CD14-positive monocyte (primary cell): Measurements from ENCODE around the gene SLCO1B3. TPM values are rescaled to one million over a fixed set of nuclear protein-coding genes. Genes with fewer than 3 reads are reported as not detected.

Experiments
- DNase-seq, 3 donors: peaks; one replicate each; pipeline ENCODE4 v3.0.0-alpha.2; 2011 to 2022
- H2AFZ ChIP-seq: 2 replicates; pipeline ENCODE4 v1.6.0; 2012; ENCODE audit warnings: mild to moderate bottlenecking, low read depth, low read length, inconsistent platforms; ENCODE audit not compliant: insufficient read depth, poor library complexity, severe bottlenecking
- H3K27ac ChIP-seq, 2 donors: 1 replicate in 1 of 2; 2 replicates in 1 of 2; pipeline ENCODE4 v1.5.1; 2012 to 2013; ENCODE audit warnings: low read length in 2 of 2, control low read depth in 1 of 2, inconsistent platforms in 1 of 2, low read depth in 1 of 2, mild to moderate bottlenecking in 1 of 2
- H3K27me3 ChIP-seq, 2 donors: one replicate each; pipeline versions ENCODE4 v1.6.0 to v1.6.1; 2011 to 2013; ENCODE audit warnings: low read length in 2 of 2; ENCODE audit not compliant: control insufficient read depth in 2 of 2, insufficient read depth in 2 of 2
- H3K36me3 ChIP-seq, 2 donors: replicated peaks in 1 of 2; 1 replicate in 1 of 2; 2 replicates in 1 of 2; pipeline versions ENCODE4 v1.5.1 to v1.6.1; 2012 to 2013; ENCODE audit warnings: low read length in 2 of 2, control low read depth in 1 of 2, inconsistent platforms in 1 of 2, mild to moderate bottlenecking in 1 of 2; ENCODE audit not compliant: insufficient read depth in 2 of 2, control insufficient read depth in 1 of 2
- H3K4me1 ChIP-seq, 2 donors: 1 replicate in 1 of 2; 2 replicates in 1 of 2; pipeline versions ENCODE4 v1.5.1 to v1.6.1; 2012 to 2013; ENCODE audit warnings: low read length in 2 of 2, control low read depth in 1 of 2, inconsistent platforms in 1 of 2, mild to moderate bottlenecking in 1 of 2, moderate library complexity in 1 of 2; ENCODE audit not compliant: insufficient read depth in 2 of 2, control insufficient read depth in 1 of 2
- H3K4me2 ChIP-seq: replicated peaks from 2 replicates; pipeline ENCODE3; 2012; ENCODE audit warnings: low read length, moderate library complexity, mild to moderate bottlenecking; ENCODE audit not compliant: poor library complexity, severe bottlenecking; ENCODE audit errors: extremely low read depth
- H3K4me3 ChIP-seq, 3 experiments: fragments of 200-600 bp in 1 of 3; sonication (generic) in 1 of 3; replicated peaks in 1 of 3; 1 replicate in 2 of 3; 2 replicates in 1 of 3; pipeline ENCODE4 v1.5.1; 2011 to 2013; ENCODE audit warnings: low read length in 3 of 3, mild to moderate bottlenecking in 3 of 3, control low read depth in 2 of 3, low read depth in 2 of 3, inconsistent platforms in 1 of 3, moderate library complexity in 1 of 3
- H3K79me2 ChIP-seq: 2 replicates; pipeline ENCODE4 v1.6.0; 2012; ENCODE audit warnings: mild to moderate bottlenecking, control low read depth, inconsistent platforms, low read length, moderate library complexity; ENCODE audit not compliant: insufficient read depth
- H3K9ac ChIP-seq: 2 replicates; pipeline ENCODE4 v1.6.0; 2017; ENCODE audit warnings: low read length, mild to moderate bottlenecking; ENCODE audit not compliant: insufficient read depth, poor library complexity, severe bottlenecking
- H3K9me3 ChIP-seq, 2 donors: replicated peaks in 1 of 2; 1 replicate in 1 of 2; 2 replicates in 1 of 2; pipeline versions ENCODE4 v1.5.1 to v1.6.1; 2012 to 2013; ENCODE audit warnings: low read length in 2 of 2, control low read depth in 1 of 2; ENCODE audit not compliant: control insufficient read depth in 1 of 2, insufficient read depth in 1 of 2
- H4K20me1 ChIP-seq: 2 replicates; pipeline ENCODE4 v1.6.0; 2012; ENCODE audit warnings: mild to moderate bottlenecking, low read length, control low read depth, moderate library complexity; ENCODE audit not compliant: insufficient read depth
- H3K27ac Mint-ChIP-seq, 7 donors: one replicate each; pipeline ENCODE4 v1.8.0; 2020; ENCODE audit warnings: mild to moderate bottlenecking in 7 of 7, mixed read lengths in 7 of 7, moderate library complexity in 6 of 7, inconsistent platforms in 2 of 7
- H3K27me3 Mint-ChIP-seq, 3 donors: one replicate each; pipeline ENCODE4 v1.8.0; 2021 to 2022; ENCODE audit warnings: low read depth in 3 of 3, mild to moderate bottlenecking in 3 of 3, mixed read lengths in 3 of 3, moderate library complexity in 3 of 3, inconsistent platforms in 1 of 3
- H3K36me3 Mint-ChIP-seq, 2 donors: one replicate each; pipeline ENCODE4 v1.8.0; 2020; ENCODE audit warnings: mixed read lengths in 2 of 2, inconsistent platforms in 1 of 2, mild to moderate bottlenecking in 1 of 2
- H3K4me1 Mint-ChIP-seq: one replicate; pipeline ENCODE4 v1.8.0; 2020; ENCODE audit warnings: mild to moderate bottlenecking, mixed read lengths
- H3K4me3 Mint-ChIP-seq, 2 donors: one replicate each; pipeline ENCODE4 v1.8.0; 2020; ENCODE audit warnings: mild to moderate bottlenecking in 2 of 2, mixed read lengths in 2 of 2, moderate library complexity in 1 of 2
- H3K9me3 Mint-ChIP-seq, 7 donors: one replicate each; pipeline ENCODE4 v1.8.0; 2020 to 2022; ENCODE audit warnings: mixed read lengths in 7 of 7, mild to moderate bottlenecking in 6 of 7, moderate library complexity in 6 of 7, inconsistent platforms in 2 of 7
- WGBS: methylation state at CpG from one replicate; pipeline ENCODE4 v1.1.5; 2013; ENCODE audit warnings: missing lambda C conversion rate; ENCODE audit not compliant: insufficient coverage; 5-methylcytosine and 5-hydroxymethylcytosine counted together
- intact Hi-C, 2 donors: fragments of 100-400 bp; cut with micrococcal nuclease; formaldehyde crosslinking; loops; one replicate each; pipeline versions ENCODE4 v1.15.0 to v1.15.1; 2023
- polyA minus RNA-seq: library from RNA; depleted of rRNA, polyadenylated mRNA; stranded (reverse); fragments of >200 nt; gene quantifications from 2 replicates; pipeline ENCODE4 v1.2.3, GENCODE V29; 2012
- polyA plus RNA-seq, 3 donors: library from polyadenylated mRNA; depleted of rRNA in 1 of 3; unstranded in 2 of 3; stranded (reverse) in 1 of 3; fragments of 300-500 nt in 2 of 3; fragments of >200 nt in 1 of 3; fragmentation: Illumina TruSeq in 2 of 3; gene quantifications; 1 replicate in 2 of 3; 2 replicates in 1 of 3; pipeline ENCODE4 v1.2.3, GENCODE V29; 2012 to 2021
- total RNA-seq, 12 experiments: library from RNA in 1 of 12; stranded (reverse) in 1 of 12; fragments of 120-200 nt in 1 of 12; gene quantifications; one replicate each; pipeline ENCODE4 v1.2.4 and lab custom pipeline; 2013 to 2026; ENCODE audit warnings: mixed read lengths in 6 of 12, inconsistent platforms in 1 of 12
- TF ChIP-seq, protein P1 (sequence below): fragments of 200-600 bp; IDR thresholded peaks from one replicate; pipeline ENCODE4 v1.8.0; 2022; ENCODE audit warnings: antibody characterized with exemption, mild to moderate bottlenecking

Gene SLCO1B3, protein sequence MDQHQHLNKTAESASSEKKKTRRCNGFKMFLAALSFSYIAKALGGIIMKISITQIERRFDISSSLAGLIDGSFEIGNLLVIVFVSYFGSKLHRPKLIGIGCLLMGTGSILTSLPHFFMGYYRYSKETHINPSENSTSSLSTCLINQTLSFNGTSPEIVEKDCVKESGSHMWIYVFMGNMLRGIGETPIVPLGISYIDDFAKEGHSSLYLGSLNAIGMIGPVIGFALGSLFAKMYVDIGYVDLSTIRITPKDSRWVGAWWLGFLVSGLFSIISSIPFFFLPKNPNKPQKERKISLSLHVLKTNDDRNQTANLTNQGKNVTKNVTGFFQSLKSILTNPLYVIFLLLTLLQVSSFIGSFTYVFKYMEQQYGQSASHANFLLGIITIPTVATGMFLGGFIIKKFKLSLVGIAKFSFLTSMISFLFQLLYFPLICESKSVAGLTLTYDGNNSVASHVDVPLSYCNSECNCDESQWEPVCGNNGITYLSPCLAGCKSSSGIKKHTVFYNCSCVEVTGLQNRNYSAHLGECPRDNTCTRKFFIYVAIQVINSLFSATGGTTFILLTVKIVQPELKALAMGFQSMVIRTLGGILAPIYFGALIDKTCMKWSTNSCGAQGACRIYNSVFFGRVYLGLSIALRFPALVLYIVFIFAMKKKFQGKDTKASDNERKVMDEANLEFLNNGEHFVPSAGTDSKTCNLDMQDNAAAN
- total RNA-seq (2013): not detected
- polyA plus RNA-seq (not detected), polyA minus RNA-seq (not detected in 2 replicates), total RNA-seq (lab: John Stamatoyannopoulos, UW) (0 to 0.12 (median 0) reads per million in 11 experiments)

DNA sequence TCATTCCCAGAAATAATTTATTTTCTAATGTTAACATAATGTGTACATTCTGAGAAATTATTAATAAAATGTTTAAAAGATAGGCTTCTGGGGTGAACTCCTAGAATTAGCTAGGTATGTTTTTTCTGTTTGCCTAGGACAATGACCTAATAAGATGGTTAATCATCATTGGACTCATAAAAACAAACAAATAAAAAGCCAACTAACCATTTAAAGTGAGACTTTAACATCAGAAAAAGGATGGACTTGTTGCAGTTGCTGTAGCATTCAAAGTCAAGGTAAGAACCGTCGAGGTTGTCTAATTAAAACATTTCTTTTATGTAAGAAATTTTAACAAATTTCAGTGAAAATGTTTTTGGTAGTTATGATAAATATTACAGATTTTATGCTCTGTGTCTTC lies at the start of gene SLCO1B3:
Gene SLCO1B3 (plus strand): TSS at position 219 of the 400 bp plus-strand sequence. CDS start 5,034 bp downstream, outside the sequence.
- intact Hi-C loops: no loop called here
- Histone ChIP-seq H3K4me1 (no peaks in the 10 kb centered on the region), H3K9me3 (peaks cover 0 to 6% of the 10 kb centered on the region in 2 donors), H3K4me3 (no peak within 1 kb of the TSS), H4K20me1 (no peaks in the 10 kb centered on the region), H3K27ac (no peak within 1 kb of the TSS), H3K9ac (no peak within 1 kb of the TSS), H3K27me3 (no peaks in the 10 kb centered on the region), H3K79me2 (no peaks in the 10 kb centered on the region), H2AFZ (no peak within 1 kb of the TSS), H3K4me2 (no peak within 1 kb of the TSS), H3K36me3 (no peaks in the 10 kb centered on the region)
- DNase-seq: no peak
- H3K36me3 Mint-ChIP-seq: no peaks in the 10 kb centered on the region
- H3K4me3 Mint-ChIP-seq: no peak within 1 kb of the TSS
- peaks cover 2% of the 10 kb centered on the region for H3K4me1 Mint-ChIP-seq
- no peak within 1 kb of the TSS for H3K27ac Mint-ChIP-seq
- peaks cover 0 to 8% (median 6%) of the 10 kb centered on the region in 7 donors for H3K9me3 Mint-ChIP-seq
- no CpG with 5 or more reads among the region's 2 CpGs for WGBS
- TF ChIP-seq, protein P1, sequence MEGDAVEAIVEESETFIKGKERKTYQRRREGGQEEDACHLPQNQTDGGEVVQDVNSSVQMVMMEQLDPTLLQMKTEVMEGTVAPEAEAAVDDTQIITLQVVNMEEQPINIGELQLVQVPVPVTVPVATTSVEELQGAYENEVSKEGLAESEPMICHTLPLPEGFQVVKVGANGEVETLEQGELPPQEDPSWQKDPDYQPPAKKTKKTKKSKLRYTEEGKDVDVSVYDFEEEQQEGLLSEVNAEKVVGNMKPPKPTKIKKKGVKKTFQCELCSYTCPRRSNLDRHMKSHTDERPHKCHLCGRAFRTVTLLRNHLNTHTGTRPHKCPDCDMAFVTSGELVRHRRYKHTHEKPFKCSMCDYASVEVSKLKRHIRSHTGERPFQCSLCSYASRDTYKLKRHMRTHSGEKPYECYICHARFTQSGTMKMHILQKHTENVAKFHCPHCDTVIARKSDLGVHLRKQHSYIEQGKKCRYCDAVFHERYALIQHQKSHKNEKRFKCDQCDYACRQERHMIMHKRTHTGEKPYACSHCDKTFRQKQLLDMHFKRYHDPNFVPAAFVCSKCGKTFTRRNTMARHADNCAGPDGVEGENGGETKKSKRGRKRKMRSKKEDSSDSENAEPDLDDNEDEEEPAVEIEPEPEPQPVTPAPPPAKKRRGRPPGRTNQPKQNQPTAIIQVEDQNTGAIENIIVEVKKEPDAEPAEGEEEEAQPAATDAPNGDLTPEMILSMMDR: no peak
- H3K27me3 Mint-ChIP-seq: no peaks in the 10 kb centered on the region

DNA sequence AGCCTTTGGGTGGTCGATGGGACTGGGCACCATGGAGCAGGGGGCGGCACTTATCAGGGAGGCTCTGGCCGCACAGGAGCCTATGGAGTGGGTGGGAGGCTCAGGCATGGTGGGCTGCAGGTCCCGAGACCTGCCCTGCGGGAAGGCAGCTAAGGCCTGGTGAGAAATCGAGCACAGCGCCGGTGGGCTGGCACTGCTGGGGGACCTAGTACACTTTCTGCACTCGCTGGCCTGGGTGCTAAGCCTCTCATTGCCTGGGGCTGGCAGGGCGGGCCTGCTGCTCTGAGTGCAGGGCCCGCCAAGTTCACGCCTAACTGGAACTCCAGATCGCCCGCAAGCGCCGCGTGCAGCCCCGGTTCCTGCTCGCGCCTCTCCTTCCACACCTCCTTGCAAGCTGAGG lies 33.1 kb upstream of the SLCO1B3 start:
- intact Hi-C loops: no loop called here
- H3K4me1 Mint-ChIP-seq: no peaks in the 10 kb centered on the region
- no peaks in the 10 kb centered on the region for H3K79me2 ChIP-seq
- no peaks in the 10 kb centered on the region for H3K36me3 Mint-ChIP-seq
- H3K9ac ChIP-seq: no peak overlapping the region
- H3K27me3 ChIP-seq: no peaks in the 10 kb centered on the region
- TF ChIP-seq, protein P1: no peak
- WGBS: 87% methylated on average over 12 of the region's 20 CpGs
- H3K9me3 ChIP-seq: peaks cover 0 to 10% of the 10 kb centered on the region in 2 donors
- DNase-seq: no peak
- H3K4me2 ChIP-seq: no peak overlapping the region
- H2AFZ ChIP-seq: no peak overlapping the region
- H4K20me1 ChIP-seq: no peaks in the 10 kb centered on the region
- H3K4me3 Mint-ChIP-seq: no peak overlapping the region
- H3K27ac Mint-ChIP-seq: no peak overlapping the region
- no peaks in the 10 kb centered on the region for H3K36me3 ChIP-seq
- H3K4me3 ChIP-seq: no peak overlapping the region
- H3K27ac ChIP-seq: no peak overlapping the region
- H3K27me3 Mint-ChIP-seq: peaks cover 0 to 2% (median 0%) of the 10 kb centered on the region in 3 donors
- no peaks in the 10 kb centered on the region for H3K4me1 ChIP-seq
- H3K9me3 Mint-ChIP-seq: peaks cover 8 to 28% (median 18%) of the 10 kb centered on the region in 7 donors
